ENCODE measurements around the gene RPP25L. TPM values are rescaled to one million over a fixed set of nuclear protein-coding genes. Genes with fewer than 3 reads are reported as not detected.

Gene RPP25L
- total and polyA plus RNA-seq, 10 of the 15 experiments (the other 5 are each of a cell fraction or from before 2014, with no cell fraction given) = 7.7 to 30.2 (median 16.8) TPM

DNA sequence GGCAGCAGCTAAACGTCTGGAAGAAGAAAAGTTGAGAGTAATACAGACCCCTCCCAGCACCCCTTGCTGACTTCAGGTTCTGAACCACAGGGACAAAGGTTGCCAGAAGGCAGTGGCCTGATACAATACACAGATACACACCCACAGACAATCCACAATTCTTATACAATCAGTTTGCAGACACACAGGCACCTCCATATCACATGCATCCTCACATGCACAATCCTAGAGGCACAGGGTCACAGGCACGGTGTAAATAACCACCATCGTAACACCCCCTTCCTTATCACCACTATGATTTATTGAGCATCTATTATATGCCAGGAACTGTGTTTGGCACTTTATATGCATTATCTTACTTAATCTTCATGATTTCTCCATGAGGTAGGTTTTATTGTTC, 30.6 kb downstream of the RPP25L start (continued):
- TF ChIP-seq, protein P1, sequence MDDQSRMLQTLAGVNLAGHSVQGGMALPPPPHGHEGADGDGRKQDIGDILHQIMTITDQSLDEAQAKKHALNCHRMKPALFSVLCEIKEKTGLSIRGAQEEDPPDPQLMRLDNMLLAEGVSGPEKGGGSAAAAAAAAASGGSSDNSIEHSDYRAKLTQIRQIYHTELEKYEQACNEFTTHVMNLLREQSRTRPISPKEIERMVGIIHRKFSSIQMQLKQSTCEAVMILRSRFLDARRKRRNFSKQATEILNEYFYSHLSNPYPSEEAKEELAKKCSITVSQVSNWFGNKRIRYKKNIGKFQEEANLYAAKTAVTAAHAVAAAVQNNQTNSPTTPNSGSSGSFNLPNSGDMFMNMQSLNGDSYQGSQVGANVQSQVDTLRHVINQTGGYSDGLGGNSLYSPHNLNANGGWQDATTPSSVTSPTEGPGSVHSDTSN (IDR thresholded peaks at IDR 0.05; ENCODE audit: insufficient replicate concordance, low read depth, low read length) = no peak
- no peak for TF ChIP-seq GATAD2B (conservative IDR thresholded peaks at IDR 0.05; ENCODE audit: low read depth)

DNA sequence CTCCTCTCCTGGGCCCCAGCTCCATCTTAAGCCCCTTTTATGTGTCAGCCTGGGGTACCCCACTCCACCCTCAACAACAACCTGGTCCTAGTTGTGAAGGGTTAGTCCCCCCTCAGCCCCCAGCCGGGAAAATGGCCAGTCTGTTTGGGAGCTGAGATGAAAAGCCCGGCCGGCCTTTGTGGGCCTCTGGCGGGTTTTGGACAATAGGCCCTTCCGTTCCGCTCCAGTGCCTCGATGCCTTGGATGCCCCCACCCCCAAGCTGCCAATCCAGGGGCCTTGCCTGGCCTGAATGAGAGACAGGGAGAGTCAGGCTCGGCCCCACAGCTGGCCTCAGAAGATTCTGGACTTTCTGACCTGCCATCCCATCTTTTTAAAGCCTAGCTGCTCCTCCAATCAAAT, 31.5 kb downstream of the RPP25L start:
- ChIA-PET POLR2A (no interaction called here), CTCF (no interaction called here), RAD21 (ENCODE audit: unreplicated experiment) (interaction anchor here (0.7 kb wide), 1 partner anchor 177 kb away, joined by 3 read pairs; no protein-coding TSS in a partner anchor), SMC1A (ENCODE audit: uncharacterized antibody, unreplicated experiment) (no interaction called here)
- Histone ChIP-seq H3K9me3 (replicated peaks; ENCODE audit: control insufficient read depth, insufficient read depth, low read length) (no peaks in the 10 kb centered on the region), H3K4me2 (ENCODE audit: control insufficient read depth, insufficient read depth) (no peak overlapping the region), H3K79me2 (ENCODE audit: control insufficient read depth, insufficient read depth, low read length) (no peaks in the 10 kb centered on the region), H3K9ac (ENCODE audit: control insufficient read depth, insufficient read depth, low read length) (no peak overlapping the region), H3K27me3 (replicated peaks in 1 of 2; ENCODE audit: control insufficient read depth in 2 of 2, insufficient read depth in 2 of 2, low read length in 1 of 2) (peaks cover 20 to 27% of the 10 kb centered on the region in 2 experiments), H3K4me3 (no peak overlapping the region), H4K20me1 (ENCODE audit: control insufficient read depth, insufficient read depth) (peaks cover 6% of the 10 kb centered on the region), H3K27ac (ENCODE audit: control insufficient read depth, insufficient read depth) (no peak overlapping the region), H3K36me3 (ENCODE audit: control insufficient read depth in 2 of 2, insufficient read depth in 2 of 2, low read length in 1 of 2) (no peaks in the 10 kb centered on the region), H3K4me1 (ENCODE audit: control insufficient read depth, insufficient read depth, low read length) (no peaks in the 10 kb centered on the region), H2AFZ (ENCODE audit: control insufficient read depth, low read depth, low read length) (no peak overlapping the region)
- WGBS (ENCODE audit: insufficient coverage, insufficient replicate concordance, low lambda C conversion rate, missing lambda C conversion rate) = 11% methylated on average over 8 of the region's 8 CpGs
- FAIRE-seq (no peak), DNase-seq (ENCODE audit: low read depth, low spot score) (no peak), ATAC-seq (no peak)
- BruUV-seq (replicated peaks) = no TSS peak
- intact Hi-C loops (cut with micrococcal nuclease; ENCODE audit: unreplicated experiment) (no loop called here), in situ Hi-C loops (cut with MboI) (no loop called here)
- no peak for TF ChIP-seq KDM1A (IDR thresholded peaks at IDR 0.05; ENCODE audit: borderline replicate concordance)
- peak; percentile 63; the same call in 1 of the 2 replicates for TF ChIP-seq PAX5 (IDR thresholded peaks at IDR 0.05; ENCODE audit: borderline replicate concordance, low read depth, low read length)

DNA sequence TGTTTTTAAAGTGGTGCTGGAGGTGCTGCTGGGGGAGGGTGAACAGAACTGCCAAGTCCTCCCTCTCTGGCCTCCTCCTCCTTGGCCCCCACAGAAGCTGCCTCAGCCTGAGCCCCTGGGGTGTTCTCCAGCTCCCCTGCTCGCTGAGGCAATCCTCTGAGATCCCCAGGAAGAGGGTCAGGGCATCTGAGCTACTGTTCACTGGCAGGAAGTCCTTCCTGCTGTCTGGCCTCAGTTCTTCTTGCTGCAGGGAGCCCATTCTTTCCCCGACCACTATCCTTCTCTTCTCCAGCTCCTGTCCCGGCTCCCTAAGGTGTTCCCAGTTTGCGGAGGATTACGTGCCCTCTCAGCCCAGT, 32.1 kb downstream of the RPP25L start:
- Histone ChIP-seq H3K27ac (ENCODE audit: control insufficient read depth, insufficient read depth) (no peak overlapping the region), H3K4me1 (ENCODE audit: control insufficient read depth, insufficient read depth, low read length) (no peaks in the 10 kb centered on the region), H3K27me3 (replicated peaks in 1 of 2; ENCODE audit: control insufficient read depth in 2 of 2, insufficient read depth in 2 of 2, low read length in 1 of 2) (peaks cover 19 to 23% of the 10 kb centered on the region in 2 experiments), H4K20me1 (ENCODE audit: control insufficient read depth, insufficient read depth) (peaks cover 3% of the 10 kb centered on the region), H3K79me2 (ENCODE audit: control insufficient read depth, insufficient read depth, low read length) (no peaks in the 10 kb centered on the region), H3K4me2 (ENCODE audit: control insufficient read depth, insufficient read depth) (no peak overlapping the region), H3K36me3 (ENCODE audit: control insufficient read depth in 2 of 2, insufficient read depth in 2 of 2, low read length in 1 of 2) (no peaks in the 10 kb centered on the region), H3K9ac (ENCODE audit: control insufficient read depth, insufficient read depth, low read length) (no peak overlapping the region), H3K4me3 (no peak overlapping the region), H2AFZ (ENCODE audit: control insufficient read depth, low read depth, low read length) (no peak overlapping the region), H3K9me3 (replicated peaks; ENCODE audit: control insufficient read depth, insufficient read depth, low read length) (no peaks in the 10 kb centered on the region)
- CTCF ChIA-PET = no interaction called here
- DNase-seq (ENCODE audit: low read depth, low spot score) (no peak), ATAC-seq (no peak), FAIRE-seq (no peak)
- SMC1A ChIA-PET (ENCODE audit: uncharacterized antibody, unreplicated experiment) = no interaction called here
- no TSS peak for BruUV-seq (replicated peaks)
- WGBS (ENCODE audit: insufficient coverage, insufficient replicate concordance, low lambda C conversion rate, missing lambda C conversion rate) = 49% methylated on average over 5 of the region's 5 CpGs
- intact Hi-C loops (cut with micrococcal nuclease; ENCODE audit: unreplicated experiment) = no loop called here
- RAD21 ChIA-PET (ENCODE audit: unreplicated experiment) = interaction anchor here (0.7 kb wide), 1 partner anchor 176 kb away, joined by 3 read pairs; no protein-coding TSS in a partner anchor
- in situ Hi-C loops (cut with MboI) = no loop called here
- POLR2A ChIA-PET = no interaction called here
- TF ChIP-seq RELA (IDR thresholded peaks at IDR 0.05; ENCODE audit: borderline replicate concordance, partially characterized antibody) (no peak), SREBF2 (IDR thresholded peaks at IDR 0.05; ENCODE audit: low read length) (no peak), NRF1 (conservative IDR thresholded peaks at IDR 0.05; ENCODE audit: low read depth, low read length) (no peak), ETV6 (conservative IDR thresholded peaks at IDR 0.05 in 1 of 2, IDR thresholded peaks at IDR 0.05 in 1 of 2; ENCODE audit: borderline replicate concordance in 1 of 2, low read depth in 1 of 2) (no peak), TAF1 (IDR thresholded peaks at IDR 0.05; ENCODE audit: borderline replicate concordance, low read depth, low read length) (no peak)
- TF ChIP-seq, protein P2, sequence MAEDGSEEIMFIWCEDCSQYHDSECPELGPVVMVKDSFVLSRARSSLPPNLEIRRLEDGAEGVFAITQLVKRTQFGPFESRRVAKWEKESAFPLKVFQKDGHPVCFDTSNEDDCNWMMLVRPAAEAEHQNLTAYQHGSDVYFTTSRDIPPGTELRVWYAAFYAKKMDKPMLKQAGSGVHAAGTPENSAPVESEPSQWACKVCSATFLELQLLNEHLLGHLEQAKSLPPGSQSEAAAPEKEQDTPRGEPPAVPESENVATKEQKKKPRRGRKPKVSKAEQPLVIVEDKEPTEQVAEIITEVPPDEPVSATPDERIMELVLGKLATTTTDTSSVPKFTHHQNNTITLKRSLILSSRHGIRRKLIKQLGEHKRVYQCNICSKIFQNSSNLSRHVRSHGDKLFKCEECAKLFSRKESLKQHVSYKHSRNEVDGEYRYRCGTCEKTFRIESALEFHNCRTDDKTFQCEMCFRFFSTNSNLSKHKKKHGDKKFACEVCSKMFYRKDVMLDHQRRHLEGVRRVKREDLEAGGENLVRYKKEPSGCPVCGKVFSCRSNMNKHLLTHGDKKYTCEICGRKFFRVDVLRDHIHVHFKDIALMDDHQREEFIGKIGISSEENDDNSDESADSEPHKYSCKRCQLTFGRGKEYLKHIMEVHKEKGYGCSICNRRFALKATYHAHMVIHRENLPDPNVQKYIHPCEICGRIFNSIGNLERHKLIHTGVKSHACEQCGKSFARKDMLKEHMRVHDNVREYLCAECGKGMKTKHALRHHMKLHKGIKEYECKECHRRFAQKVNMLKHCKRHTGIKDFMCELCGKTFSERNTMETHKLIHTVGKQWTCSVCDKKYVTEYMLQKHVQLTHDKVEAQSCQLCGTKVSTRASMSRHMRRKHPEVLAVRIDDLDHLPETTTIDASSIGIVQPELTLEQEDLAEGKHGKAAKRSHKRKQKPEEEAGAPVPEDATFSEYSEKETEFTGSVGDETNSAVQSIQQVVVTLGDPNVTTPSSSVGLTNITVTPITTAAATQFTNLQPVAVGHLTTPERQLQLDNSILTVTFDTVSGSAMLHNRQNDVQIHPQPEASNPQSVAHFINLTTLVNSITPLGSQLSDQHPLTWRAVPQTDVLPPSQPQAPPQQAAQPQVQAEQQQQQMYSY (CRISPR knock-in tag; IDR thresholded peaks at IDR 0.05) = no peak

Data from GM12878 (cell line).